GM21723 (cell line): ENCODE data around the gene PDZD2.

Experiments used
- ATAC-seq: cut with Tn5 transposase; IDR thresholded peaks from one replicate; pipeline ENCODE4 v1.9.1; 2021; ENCODE audit warnings: mild to moderate bottlenecking, moderate library complexity; ENCODE audit not compliant: unreplicated experiment

PDZD2 gene

GRCh38 chr5:31811210-31811609, 172.3 kb downstream of the PDZD2 start:
- ATAC-seq: no peak

GRCh38 chr5:31815376-31815775, 176.4 kb downstream of the PDZD2 start:
- no peak for ATAC-seq

- no peak for ATAC-seq
Observed at GRCh38 chr5:31819926-31820516, 181.1 kb downstream of the PDZD2 start.

- ATAC-seq: no peak
Observed at GRCh38 chr5:31823472-31823871, 184.5 kb downstream of the PDZD2 start.

GRCh38 chr5:31824869-31825517, 186.1 kb downstream of the PDZD2 start:
- ATAC-seq: no peak

- no peak for ATAC-seq
Observed at GRCh38 chr5:31825518-31826068, 186.7 kb downstream of the PDZD2 start.

GRCh38 chr5:31827867-31828266, 188.9 kb downstream of the PDZD2 start:
- ATAC-seq: no peak

- ATAC-seq: no peak
Observed at GRCh38 chr5:31832966-31833365, 194.0 kb downstream of the PDZD2 start.

- no peak for ATAC-seq
Observed at GRCh38 chr5:31833710-31834109, 194.8 kb downstream of the PDZD2 start.

GRCh38 chr5:31844622-31845345, 205.9 kb downstream of the PDZD2 start:
- ATAC-seq: no peak

GRCh38 chr5:31845361-31845760, 206.4 kb downstream of the PDZD2 start:
- ATAC-seq: no peak

- ATAC-seq: no peak
Observed at GRCh38 chr5:31846934-31847333, 208.0 kb downstream of the PDZD2 start.

GRCh38 chr5:31847354-31847753, 208.4 kb downstream of the PDZD2 start:
- ATAC-seq: no peak

GRCh38 chr5:31850981-31851689, 212.2 kb downstream of the PDZD2 start:
- ATAC-seq: no peak

GRCh38 chr5:31853398-31854135, 214.6 kb downstream of the PDZD2 start:
- ATAC-seq: no peak

GRCh38 chr5:31854181-31855133, 215.5 kb downstream of the PDZD2 start:
- ATAC-seq: no peak

- no peak for ATAC-seq
Observed at GRCh38 chr5:31855134-31856040, 216.5 kb downstream of the PDZD2 start.

GRCh38 chr5:31859096-31859495, 220.2 kb downstream of the PDZD2 start:
- ATAC-seq: no peak
